GM10847 (cell line): ENCODE measurements around the gene GJA1.

Source experiments
- POLR2A ChIP-seq: IDR thresholded peaks from 2 replicates; pipeline ENCODE4 v1.6.1; 2011; ENCODE audit not compliant: insufficient read length; ENCODE audit errors: extremely low read depth

GJA1 gene

GRCh38 chr6:121434037-121434770 is 1.2 kb upstream of the GJA1 start:
- no peak for TF ChIP-seq POLR2A

- TF ChIP-seq POLR2A, result no peak
These were observed 920 bp downstream of the GJA1 start for GRCh38 chr6:121436274-121436857.

- TF ChIP-seq POLR2A, result no peak
These were observed 1.8 kb downstream of the GJA1 start for GRCh38 chr6:121436960-121437850.

GRCh38 chr6:121437851-121438651 is 2.6 kb downstream of the GJA1 start:
- TF ChIP-seq POLR2A, result no peak

DNA sequence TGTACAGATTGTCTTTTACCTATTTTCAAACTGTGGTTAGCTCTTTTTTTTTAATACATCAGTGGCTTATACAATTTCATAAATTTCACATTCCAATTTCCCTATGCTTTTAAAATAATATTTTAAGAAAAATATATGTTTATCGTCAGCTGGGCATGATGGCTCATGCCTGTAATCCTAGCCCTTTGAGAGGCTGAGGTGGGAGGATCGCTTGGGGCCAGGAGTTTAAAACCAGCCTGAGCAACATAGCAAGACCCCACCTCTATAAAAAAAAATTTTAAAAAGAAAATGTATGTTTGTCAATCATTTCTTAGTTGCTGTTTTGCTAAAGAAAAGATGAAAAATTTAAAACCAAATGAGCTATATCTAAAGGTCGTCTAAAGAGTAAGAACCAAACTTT is 3.4 kb downstream of the GJA1 start:
- TF ChIP-seq POLR2A, result no peak

- TF ChIP-seq POLR2A, result no peak
These were observed 4.0 kb downstream of the GJA1 start for GRCh38 chr6:121439475-121439874.

DNA sequence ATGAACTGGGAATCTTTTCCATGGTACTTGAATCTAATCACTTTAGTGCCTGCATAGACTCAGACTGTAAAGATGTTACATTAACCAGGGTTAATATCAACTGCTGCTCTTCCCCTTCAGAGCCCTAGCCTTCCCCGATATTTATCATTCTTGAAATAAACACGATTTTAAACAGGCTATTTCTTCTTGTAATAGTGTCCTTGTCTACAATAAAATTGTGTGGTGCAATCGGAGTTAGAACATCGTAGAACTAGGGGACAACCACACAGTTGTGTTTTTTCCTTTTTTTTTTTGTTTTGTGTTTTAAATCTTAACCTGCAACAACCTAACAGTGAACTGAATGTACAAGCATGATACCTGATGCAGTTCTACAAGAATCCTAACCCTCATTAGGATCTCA is 4.5 kb downstream of the GJA1 start:
- TF ChIP-seq POLR2A, result no peak

DNA sequence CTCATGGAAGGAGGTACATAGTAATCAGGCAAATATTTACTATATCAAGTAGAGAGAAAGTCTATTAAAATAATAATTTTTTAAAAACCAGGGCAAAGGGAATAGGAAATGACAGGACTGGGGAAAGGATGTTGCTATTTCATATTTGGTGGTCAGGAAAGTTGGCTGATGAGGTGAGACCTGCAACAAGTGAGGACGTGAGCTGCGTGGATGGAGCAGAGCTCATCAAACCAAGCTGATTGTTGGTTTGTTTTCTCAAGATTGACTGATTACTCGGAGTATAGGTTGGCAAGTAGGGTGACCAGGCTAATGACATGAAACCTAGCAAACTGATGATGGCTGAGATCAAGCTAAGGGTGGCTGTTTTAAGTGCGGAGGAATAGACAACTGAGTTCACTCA is 6.0 kb downstream of the GJA1 start:
- no peak for TF ChIP-seq POLR2A

GRCh38 chr6:121442576-121442975 is 7.1 kb downstream of the GJA1 start:
- no peak for TF ChIP-seq POLR2A

DNA sequence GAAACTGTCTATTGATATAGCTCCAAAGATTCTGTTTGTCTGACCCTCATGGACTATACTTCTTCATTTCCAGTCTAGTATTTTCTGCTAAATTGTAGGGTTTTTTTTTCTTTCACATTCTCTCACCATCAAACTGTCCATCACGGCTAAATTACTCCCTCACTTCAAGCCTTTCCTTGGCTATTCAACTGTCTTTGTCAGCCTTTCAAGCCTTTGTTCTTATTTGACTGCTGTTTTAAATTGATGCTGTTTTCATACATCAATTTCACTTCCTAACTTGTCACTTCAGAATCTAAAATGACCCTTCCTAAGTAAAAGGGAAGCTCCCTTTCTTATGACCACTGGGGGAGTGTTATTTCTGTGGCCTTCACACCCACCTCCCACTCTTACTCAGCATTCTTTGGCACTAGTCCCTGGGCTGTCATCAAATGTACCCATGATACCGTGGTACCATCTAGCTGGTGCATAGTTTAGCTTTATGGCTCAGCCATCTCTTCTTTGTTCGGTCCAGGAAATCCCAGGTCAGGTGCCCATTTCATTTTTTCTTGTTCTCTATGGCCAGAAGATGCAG is 8.6 kb downstream of the GJA1 start:
- no peak for TF ChIP-seq POLR2A

DNA sequence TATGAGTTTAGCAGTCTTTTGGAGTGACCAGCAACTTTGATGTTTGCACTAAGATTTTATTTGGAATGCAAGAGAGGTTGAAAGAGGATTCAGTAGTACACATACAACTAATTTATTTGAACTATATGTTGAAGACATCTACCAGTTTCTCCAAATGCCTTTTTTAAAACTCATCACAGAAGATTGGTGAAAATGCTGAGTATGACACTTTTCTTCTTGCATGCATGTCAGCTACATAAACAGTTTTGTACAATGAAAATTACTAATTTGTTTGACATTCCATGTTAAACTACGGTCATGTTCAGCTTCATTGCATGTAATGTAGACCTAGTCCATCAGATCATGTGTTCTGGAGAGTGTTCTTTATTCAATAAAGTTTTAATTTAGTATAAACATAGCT is 13.9 kb downstream of the GJA1 start:
- TF ChIP-seq POLR2A, result no peak

DNA sequence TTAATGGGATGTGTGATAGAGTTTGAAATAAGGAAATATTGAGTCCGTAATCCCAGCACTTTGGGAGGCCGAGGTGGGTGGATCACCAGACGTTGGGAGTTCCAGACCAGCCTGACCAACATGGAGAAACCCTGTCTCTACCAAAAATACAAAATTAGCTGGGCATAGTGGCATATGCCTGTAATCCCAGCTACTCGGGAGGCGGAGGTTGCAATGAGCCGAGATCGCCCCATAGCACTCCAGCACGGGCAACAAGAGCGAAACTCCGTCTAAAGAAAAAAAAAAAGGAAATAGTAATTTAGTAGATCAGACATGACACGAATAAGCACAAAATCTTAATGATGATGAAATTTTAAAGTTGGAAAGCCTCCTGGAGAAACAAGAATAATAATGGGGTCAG is 14.8 kb downstream of the GJA1 start:
- TF ChIP-seq POLR2A, result no peak

DNA sequence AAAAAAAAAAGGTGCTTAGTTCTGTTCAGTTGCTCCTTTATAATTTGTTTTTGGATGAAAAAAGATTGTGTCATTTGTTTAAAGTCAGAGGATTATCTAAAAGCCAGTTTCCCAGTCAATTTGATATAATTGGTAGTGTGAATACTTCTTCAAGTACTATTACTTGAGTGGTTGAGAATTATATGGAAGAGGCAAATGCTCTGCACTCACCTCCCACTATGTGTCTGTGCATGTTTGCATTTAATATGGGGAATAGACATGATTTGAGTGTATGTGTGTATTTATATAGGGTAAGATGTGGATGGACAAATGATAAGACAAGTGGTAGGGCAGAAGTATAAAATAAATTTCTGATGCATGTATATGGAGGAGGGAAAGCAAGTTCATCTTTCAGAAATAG is 15.8 kb downstream of the GJA1 start:
- TF ChIP-seq POLR2A, result no peak

- TF ChIP-seq POLR2A, result no peak
These were observed 17.7 kb downstream of the GJA1 start for GRCh38 chr6:121453191-121453590.

- TF ChIP-seq POLR2A, result no peak
These were observed 24.7 kb downstream of the GJA1 start for GRCh38 chr6:121460170-121460569.

GRCh38 chr6:121463087-121463486 is 27.6 kb downstream of the GJA1 start:
- no peak for TF ChIP-seq POLR2A

DNA sequence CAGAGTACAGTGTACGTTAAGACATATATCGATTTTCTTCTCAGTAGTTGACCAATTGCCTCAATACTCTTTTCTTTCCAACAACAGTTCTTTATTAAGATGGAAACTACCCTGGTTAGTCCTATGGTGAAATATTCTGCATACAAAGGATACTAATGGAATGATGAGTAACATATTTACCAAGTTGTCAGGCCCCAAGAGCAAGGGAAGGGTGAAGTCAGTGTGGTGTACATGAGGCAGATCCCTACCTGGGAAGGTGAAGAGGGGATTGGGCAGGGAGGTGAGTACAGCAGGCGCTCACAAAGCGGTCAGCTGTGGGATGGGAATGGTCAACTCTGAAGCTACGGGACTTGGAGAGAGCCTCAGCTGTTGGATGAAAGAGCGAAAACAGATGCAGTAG is 29.7 kb downstream of the GJA1 start:
- no peak for TF ChIP-seq POLR2A
